HUES64 (cell line): ENCODE measurements around the gene ZNF628.
"Not testable (repeated sequence)": the region's sequence is repeated elsewhere in the genome, so short reads cannot be mapped to it uniquely, and the experiment has no call there.

Experiments
- H3K27ac ChIP-seq: 2 replicates; pipeline ENCODE4 v1.7.0; 2013; ENCODE audit warnings: low read depth, low read length, inconsistent platforms
- H3K27me3 ChIP-seq: 2 replicates; pipeline ENCODE4 v1.6.1; 2013; ENCODE audit warnings: mild to moderate bottlenecking, low read length; ENCODE audit not compliant: insufficient read depth
- H3K36me3 ChIP-seq: 2 replicates; pipeline ENCODE4 v1.6.1; 2013; ENCODE audit warnings: mild to moderate bottlenecking, low read length; ENCODE audit not compliant: insufficient read depth
- H3K4me1 ChIP-seq: 2 replicates; pipeline ENCODE4 v1.6.1; 2013; ENCODE audit warnings: mild to moderate bottlenecking, low read length, moderate library complexity; ENCODE audit not compliant: insufficient read depth
- H3K4me3 ChIP-seq: 2 replicates; pipeline ENCODE4 v1.5.1; 2013; ENCODE audit warnings: mild to moderate bottlenecking, low read length, moderate library complexity
- H3K9ac ChIP-seq: 2 replicates; pipeline ENCODE4 v1.6.1; 2013; ENCODE audit warnings: mild to moderate bottlenecking, low read depth, low read length
- H3K9me3 ChIP-seq: 2 replicates; pipeline ENCODE4 v1.6.1; 2013; ENCODE audit warnings: low read depth, low read length; ENCODE audit not compliant: insufficient read depth
- WGBS: fragments of 150-250, 120-280 bp; methylation state at CpG from one replicate; pipeline ENCODE4 v1.1.7; 2013; ENCODE audit warnings: missing lambda C conversion rate; 5-methylcytosine and 5-hydroxymethylcytosine counted together

ZNF628 gene

GRCh38 chr19:55441319-55441691 lies 35.1 kb upstream of the ZNF628 start:
- no peak overlapping the region for H3K9ac ChIP-seq
- peaks cover 83% of the 10 kb centered on the region for H3K27me3 ChIP-seq
- H3K27ac ChIP-seq, result no peak overlapping the region
- no peaks in the 10 kb centered on the region for H3K36me3 ChIP-seq
- H3K4me3 ChIP-seq, result peak overlapping the region; percentile 62
- 10% methylated on average over 21 of the region's 21 CpGs for WGBS
- no peaks in the 10 kb centered on the region for H3K9me3 ChIP-seq
- H3K4me1 ChIP-seq, result peaks cover 5% of the 10 kb centered on the region; the same call in 1 of the 2 replicates

- 3% methylated on average over 39 of the region's 39 CpGs for WGBS
- peak overlapping the region; percentile 62 for H3K4me3 ChIP-seq
- peaks cover 88% of the 10 kb centered on the region for H3K27me3 ChIP-seq
- no peaks in the 10 kb centered on the region for H3K9me3 ChIP-seq
- no peak overlapping the region for H3K9ac ChIP-seq
- no peaks in the 10 kb centered on the region for H3K36me3 ChIP-seq
- no peak overlapping the region for H3K27ac ChIP-seq
- peaks cover 5% of the 10 kb centered on the region; the same call in 1 of the 2 replicates for H3K4me1 ChIP-seq
These were observed 34.6 kb upstream of the ZNF628 start for GRCh38 chr19:55441692-55442321.

GRCh38 chr19:55442372-55442961 lies 34.0 kb upstream of the ZNF628 start:
- WGBS, result 2% methylated on average over 72 of the region's 72 CpGs
- Histone ChIP-seq H3K27me3 (peaks cover 95% of the 10 kb centered on the region), H3K9me3 (no peaks in the 10 kb centered on the region), H3K4me1 (peaks cover 5% of the 10 kb centered on the region; the same call in 1 of the 2 replicates), H3K36me3 (no peaks in the 10 kb centered on the region), H3K4me3 (peak overlapping the region; percentile 22; the same call in 1 of the 2 replicates), H3K27ac (no peak overlapping the region), H3K9ac (no peak overlapping the region)

GRCh38 chr19:55443045-55443823 lies 33.2 kb upstream of the ZNF628 start, which contains the start of gene SHISA7:
Gene SHISA7 (minus strand): TSS chr19:55443300. CDS start chr19:55442863, 437 bp downstream.
- peaks cover 99% of the 10 kb centered on the region for H3K27me3 ChIP-seq

GRCh38 chr19:55443824-55444480 lies 32.5 kb upstream of the ZNF628 start:
- Histone ChIP-seq H3K9ac (no peak overlapping the region), H3K27me3 (peaks cover 99% of the 10 kb centered on the region)
- 35% methylated on average over 18 of the region's 18 CpGs for WGBS

More at GRCh38 chr19:55443045-55443823, 33.2 kb upstream of the ZNF628 start, which contains the start of gene SHISA7:
- no peak within 1 kb of the TSS for H3K27ac ChIP-seq
- WGBS, result 4% methylated on average over 43 of the region's 43 CpGs
- peak within 1 kb of the TSS; percentile 62 for H3K4me3 ChIP-seq
- H3K36me3 ChIP-seq, result no peaks in the 10 kb centered on the region
- H3K9me3 ChIP-seq, result no peaks in the 10 kb centered on the region
- peaks cover 5% of the 10 kb centered on the region; the same call in 1 of the 2 replicates for H3K4me1 ChIP-seq
- no peak within 1 kb of the TSS for H3K9ac ChIP-seq

GRCh38 chr19:55444646-55445045 lies 31.8 kb upstream of the ZNF628 start:
- no peaks in the 10 kb centered on the region for H3K36me3 ChIP-seq
- H3K9me3 ChIP-seq, result no peaks in the 10 kb centered on the region
- H3K4me3 ChIP-seq, result no peak overlapping the region
- no peak overlapping the region for H3K27ac ChIP-seq
- peaks cover 99% of the 10 kb centered on the region for H3K27me3 ChIP-seq
- WGBS, result 51% methylated on average over 11 of the region's 11 CpGs
- peaks cover 5% of the 10 kb centered on the region; the same call in 1 of the 2 replicates for H3K4me1 ChIP-seq
- H3K9ac ChIP-seq, result no peak overlapping the region

More at GRCh38 chr19:55443824-55444480, 32.5 kb upstream of the ZNF628 start:
- Histone ChIP-seq H3K27ac (no peak overlapping the region), H3K4me1 (peaks cover 5% of the 10 kb centered on the region; the same call in 1 of the 2 replicates), H3K9me3 (no peaks in the 10 kb centered on the region), H3K4me3 (peak overlapping the region; percentile 1; the same call in 1 of the 2 replicates), H3K36me3 (no peaks in the 10 kb centered on the region)

GRCh38 chr19:55446060-55446459 lies 30.4 kb upstream of the ZNF628 start:
- Histone ChIP-seq H3K4me1 (peaks cover 5% of the 10 kb centered on the region; the same call in 1 of the 2 replicates), H3K36me3 (no peaks in the 10 kb centered on the region), H3K27me3 (peaks cover 98% of the 10 kb centered on the region), H3K4me3 (no peak overlapping the region), H3K9me3 (no peaks in the 10 kb centered on the region), H3K9ac (no peak overlapping the region), H3K27ac (no peak overlapping the region)
- 84% methylated on average over 8 of the region's 8 CpGs for WGBS

GRCh38 chr19:55447421-55448174 lies 28.8 kb upstream of the ZNF628 start:
- H3K4me3 ChIP-seq, result no peak overlapping the region
- no peak overlapping the region for H3K27ac ChIP-seq
- H3K4me1 ChIP-seq, result no peaks in the 10 kb centered on the region; the same call in 1 of the 2 replicates
- 37% methylated on average over 16 of the region's 16 CpGs for WGBS
- peaks cover 98% of the 10 kb centered on the region for H3K27me3 ChIP-seq
- H3K36me3 ChIP-seq, result no peaks in the 10 kb centered on the region
- H3K9me3 ChIP-seq, result no peaks in the 10 kb centered on the region
- no peak overlapping the region for H3K9ac ChIP-seq

- peaks cover 93% of the 10 kb centered on the region for H3K27me3 ChIP-seq
- not testable (repeated sequence) for H3K27ac ChIP-seq
These were observed 28.3 kb upstream of the ZNF628 start for GRCh38 chr19:55448175-55448490.

GRCh38 chr19:55449469-55449868 lies 26.9 kb upstream of the ZNF628 start:
- H3K27me3 ChIP-seq, result peaks cover 79% of the 10 kb centered on the region
- WGBS, result 39% methylated on average over 16 of the region's 16 CpGs
- no peaks in the 10 kb centered on the region; the same call in 1 of the 2 replicates for H3K4me1 ChIP-seq
- H3K27ac ChIP-seq, result no peak overlapping the region
- no peak overlapping the region for H3K4me3 ChIP-seq
- no peaks in the 10 kb centered on the region for H3K36me3 ChIP-seq
- H3K9ac ChIP-seq, result no peak overlapping the region
- no peaks in the 10 kb centered on the region for H3K9me3 ChIP-seq

More at GRCh38 chr19:55448175-55448490, 28.3 kb upstream of the ZNF628 start:
- H3K4me3 ChIP-seq, H3K4me1 ChIP-seq, H3K9ac ChIP-seq, H3K36me3 ChIP-seq, H3K9me3 ChIP-seq: not testable (repeated sequence)
- WGBS, result 91% methylated on average over 5 of the region's 5 CpGs
